ENCODE data around the gene CADM1.

DNA sequence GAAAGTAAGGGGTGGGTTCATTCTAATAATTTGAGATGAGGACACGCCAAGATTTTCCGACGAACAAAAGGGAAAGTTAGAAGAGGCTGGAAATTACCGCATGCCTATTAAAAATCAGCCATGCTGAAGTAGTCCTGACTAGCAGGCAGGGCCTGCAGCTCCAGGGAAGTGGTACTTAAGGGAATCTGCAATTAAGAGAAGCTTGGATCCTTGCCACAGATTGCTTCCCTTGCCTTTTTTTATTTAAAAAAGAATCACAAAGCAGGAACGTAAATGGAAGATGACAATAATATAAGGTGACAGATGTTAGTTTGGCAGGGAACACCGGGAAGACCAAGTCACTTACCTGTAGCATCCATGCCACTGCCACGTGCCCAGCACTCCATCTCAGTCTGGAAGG is 359.3 kb downstream of the CADM1 start:
- TF ChIP-seq, protein P1, sequence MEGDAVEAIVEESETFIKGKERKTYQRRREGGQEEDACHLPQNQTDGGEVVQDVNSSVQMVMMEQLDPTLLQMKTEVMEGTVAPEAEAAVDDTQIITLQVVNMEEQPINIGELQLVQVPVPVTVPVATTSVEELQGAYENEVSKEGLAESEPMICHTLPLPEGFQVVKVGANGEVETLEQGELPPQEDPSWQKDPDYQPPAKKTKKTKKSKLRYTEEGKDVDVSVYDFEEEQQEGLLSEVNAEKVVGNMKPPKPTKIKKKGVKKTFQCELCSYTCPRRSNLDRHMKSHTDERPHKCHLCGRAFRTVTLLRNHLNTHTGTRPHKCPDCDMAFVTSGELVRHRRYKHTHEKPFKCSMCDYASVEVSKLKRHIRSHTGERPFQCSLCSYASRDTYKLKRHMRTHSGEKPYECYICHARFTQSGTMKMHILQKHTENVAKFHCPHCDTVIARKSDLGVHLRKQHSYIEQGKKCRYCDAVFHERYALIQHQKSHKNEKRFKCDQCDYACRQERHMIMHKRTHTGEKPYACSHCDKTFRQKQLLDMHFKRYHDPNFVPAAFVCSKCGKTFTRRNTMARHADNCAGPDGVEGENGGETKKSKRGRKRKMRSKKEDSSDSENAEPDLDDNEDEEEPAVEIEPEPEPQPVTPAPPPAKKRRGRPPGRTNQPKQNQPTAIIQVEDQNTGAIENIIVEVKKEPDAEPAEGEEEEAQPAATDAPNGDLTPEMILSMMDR (IDR thresholded peaks at IDR 0.05): no peak
- TF ChIP-seq POLR2A (IDR thresholded peaks at IDR 0.05): no peak
